Fibroblast of gingiva (primary cell): ENCODE results near the gene BCL11B.

Experiments
- DNase-seq: peaks from one replicate; pipeline ENCODE4 v3.0.0-alpha.2; 2011; ENCODE audit warnings: low read depth

The BCL11B gene

GRCh38 chr14:99181804-99182520, 90.0 kb downstream of the BCL11B start:
- no peak for DNase-seq

GRCh38 chr14:99181241-99181640, 90.8 kb downstream of the BCL11B start:
- DNase-seq, result no peak

GRCh38 chr14:99179946-99180345, 92.1 kb downstream of the BCL11B start:
- no peak for DNase-seq

- DNase-seq, result no peak
These were observed 92.5 kb downstream of the BCL11B start for GRCh38 chr14:99179506-99179905.

- DNase-seq, result no peak
These were observed 93.8 kb downstream of the BCL11B start for GRCh38 chr14:99177886-99178835.

GRCh38 chr14:99177046-99177655, 94.8 kb downstream of the BCL11B start:
- DNase-seq, result no peak

GRCh38 chr14:99176156-99176945, 95.6 kb downstream of the BCL11B start:
- no peak for DNase-seq

- no peak for DNase-seq
These were observed 96.5 kb downstream of the BCL11B start for GRCh38 chr14:99175331-99176155.

- no peak for DNase-seq
These were observed 97.2 kb downstream of the BCL11B start for GRCh38 chr14:99174770-99175319.

- DNase-seq, result no peak
These were observed 97.8 kb downstream of the BCL11B start for GRCh38 chr14:99174081-99174769.

- no peak for DNase-seq
These were observed 98.5 kb downstream of the BCL11B start for GRCh38 chr14:99173506-99173905.

- no peak for DNase-seq
These were observed 98.9 kb downstream of the BCL11B start for GRCh38 chr14:99173086-99173485.

GRCh38 chr14:99171396-99171795, 100.6 kb downstream of the BCL11B start:
- DNase-seq, result no peak

GRCh38 chr14:99169776-99170356, 102.1 kb downstream of the BCL11B start:
- no peak for DNase-seq

- DNase-seq, result no peak
These were observed 103.7 kb downstream of the BCL11B start for GRCh38 chr14:99168330-99168729.

- DNase-seq, result no peak
These were observed 105.5 kb downstream of the BCL11B start for GRCh38 chr14:99166506-99166905.

- no peak for DNase-seq
These were observed 107.3 kb downstream of the BCL11B start for GRCh38 chr14:99164712-99165111.

- no peak for DNase-seq
These were observed 108.6 kb downstream of the BCL11B start for GRCh38 chr14:99163446-99163845.
